ENCODE data around the gene CLEC3B.

Gene CLEC3B

GRCh38 chr3:45002139-45002660 lies 23.9 kb upstream of the CLEC3B start:
- DNase-seq (ENCODE audit: low read depth, low spot score) = no peak
- TF ChIP-seq CTCF (IDR thresholded peaks at IDR 0.05; ENCODE audit: low read depth, low read length) = no peak
- no peak overlapping the region for H3K4me3 ChIP-seq (ENCODE audit: low read depth, low read length)
- in situ Hi-C loops (cut with HindIII; ENCODE audit: low sequenced_read_pairs) = no loop called here

- no peak for TF ChIP-seq CTCF (IDR thresholded peaks at IDR 0.05; ENCODE audit: low read depth, low read length)
- in situ Hi-C loops (cut with HindIII; ENCODE audit: low sequenced_read_pairs) = no loop called here
- no peak for DNase-seq (ENCODE audit: low read depth, low spot score)
- no peak overlapping the region for H3K4me3 ChIP-seq (ENCODE audit: low read depth, low read length)
Observed at GRCh38 chr3:45002720-45003119, 23.4 kb upstream of the CLEC3B start.

- in situ Hi-C loops (cut with HindIII; ENCODE audit: low sequenced_read_pairs) = no loop called here
- TF ChIP-seq CTCF (IDR thresholded peaks at IDR 0.05; ENCODE audit: low read depth, low read length) = no peak
- DNase-seq (ENCODE audit: low read depth, low spot score) = no peak
- H3K4me3 ChIP-seq (ENCODE audit: low read depth, low read length) = no peak overlapping the region
Observed at GRCh38 chr3:45003406-45003805, 22.7 kb upstream of the CLEC3B start.

- no peak for DNase-seq (ENCODE audit: low read depth, low spot score)
- no peak for TF ChIP-seq CTCF (IDR thresholded peaks at IDR 0.05; ENCODE audit: low read depth, low read length)
- in situ Hi-C loops (cut with HindIII; ENCODE audit: low sequenced_read_pairs) = no loop called here
- no peak overlapping the region for H3K4me3 ChIP-seq (ENCODE audit: low read depth, low read length)
Observed at GRCh38 chr3:45003859-45004258, 22.2 kb upstream of the CLEC3B start.

- in situ Hi-C loops (cut with HindIII; ENCODE audit: low sequenced_read_pairs) = no loop called here
- no peak overlapping the region for H3K4me3 ChIP-seq (ENCODE audit: low read depth, low read length)
- DNase-seq (ENCODE audit: low read depth, low spot score) = no peak
Observed at GRCh38 chr3:45007091-45007490, 19.0 kb upstream of the CLEC3B start.

GRCh38 chr3:45008117-45008516 lies 18.0 kb upstream of the CLEC3B start:
- no peak overlapping the region for H3K4me3 ChIP-seq (ENCODE audit: low read depth, low read length)
- DNase-seq (ENCODE audit: low read depth, low spot score) = no peak
- in situ Hi-C loops (cut with HindIII; ENCODE audit: low sequenced_read_pairs) = no loop called here

More at GRCh38 chr3:45007091-45007490, 19.0 kb upstream of the CLEC3B start:
- no peak for TF ChIP-seq CTCF (IDR thresholded peaks at IDR 0.05; ENCODE audit: low read depth, low read length)

More at GRCh38 chr3:45008117-45008516, 18.0 kb upstream of the CLEC3B start:
- TF ChIP-seq CTCF (IDR thresholded peaks at IDR 0.05; ENCODE audit: low read depth, low read length) = no peak

Data from astrocyte of the spinal cord (primary cell).